PFSK-1 (cell line): ENCODE results near the gene ATRNL1.

Source experiments
- FOXP2 ChIP-seq: optimal IDR thresholded peaks from 2 replicates; pipeline ENCODE3; 2011; ENCODE audit warnings: borderline replicate concordance, control low read depth, inconsistent platforms; ENCODE audit not compliant: insufficient read depth; ENCODE audit errors: extremely low read length, extremely low read depth
- POLR2AphosphoS5 ChIP-seq: IDR thresholded peaks from 2 replicates; pipeline ENCODE4 v1.6.1; 2012; ENCODE audit warnings: low read depth, mild to moderate bottlenecking, control low read depth, low read length, moderate library complexity
- SIN3A ChIP-seq: IDR thresholded peaks from 2 replicates; pipeline ENCODE4 v1.6.1; 2012; ENCODE audit warnings: mild to moderate bottlenecking, low read length, moderate library complexity, borderline replicate concordance; ENCODE audit not compliant: insufficient read depth
- TAF1 ChIP-seq: IDR thresholded peaks from 2 replicates; pipeline ENCODE4 v1.6.1; 2012; ENCODE audit warnings: low read length, control low read depth, borderline replicate concordance; ENCODE audit not compliant: insufficient read depth
- TF ChIP-seq, protein P1 (sequence below), 2 experiments: IDR thresholded peaks; 2 replicates each; pipeline versions ENCODE4 v1.6.1 to v1.8.0; 2011 to 2012; ENCODE audit warnings: low read depth in 2 of 2, low read length in 2 of 2, control low read depth in 1 of 2, inconsistent platforms in 1 of 2, mild to moderate bottlenecking in 1 of 2, moderate library complexity in 1 of 2; ENCODE audit not compliant: insufficient read depth in 1 of 2

ATRNL1 gene

DNA sequence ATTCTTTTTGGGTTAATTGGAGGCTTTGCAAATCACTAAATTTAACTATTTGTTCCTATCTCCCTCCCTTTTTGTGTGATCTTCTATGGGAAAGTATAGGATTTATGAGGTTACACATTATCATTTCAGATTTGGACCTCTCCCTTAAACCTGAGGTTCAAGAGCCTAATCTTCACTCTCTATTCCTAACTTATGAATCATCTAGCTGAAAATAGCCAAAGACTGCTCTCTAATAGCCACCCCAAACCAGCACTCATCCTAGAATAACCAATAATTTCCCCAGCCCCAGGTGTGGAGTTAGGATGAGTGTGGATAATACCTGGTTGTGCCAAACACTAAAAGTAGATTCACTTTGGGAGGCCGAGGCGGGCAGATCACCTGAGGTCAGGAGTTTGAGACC, 680.7 kb downstream of the ATRNL1 start:
- TF ChIP-seq POLR2AphosphoS5 (no peak), FOXP2 (no peak), TAF1 (no peak), SIN3A (no peak)
- TF ChIP-seq, protein P1, sequence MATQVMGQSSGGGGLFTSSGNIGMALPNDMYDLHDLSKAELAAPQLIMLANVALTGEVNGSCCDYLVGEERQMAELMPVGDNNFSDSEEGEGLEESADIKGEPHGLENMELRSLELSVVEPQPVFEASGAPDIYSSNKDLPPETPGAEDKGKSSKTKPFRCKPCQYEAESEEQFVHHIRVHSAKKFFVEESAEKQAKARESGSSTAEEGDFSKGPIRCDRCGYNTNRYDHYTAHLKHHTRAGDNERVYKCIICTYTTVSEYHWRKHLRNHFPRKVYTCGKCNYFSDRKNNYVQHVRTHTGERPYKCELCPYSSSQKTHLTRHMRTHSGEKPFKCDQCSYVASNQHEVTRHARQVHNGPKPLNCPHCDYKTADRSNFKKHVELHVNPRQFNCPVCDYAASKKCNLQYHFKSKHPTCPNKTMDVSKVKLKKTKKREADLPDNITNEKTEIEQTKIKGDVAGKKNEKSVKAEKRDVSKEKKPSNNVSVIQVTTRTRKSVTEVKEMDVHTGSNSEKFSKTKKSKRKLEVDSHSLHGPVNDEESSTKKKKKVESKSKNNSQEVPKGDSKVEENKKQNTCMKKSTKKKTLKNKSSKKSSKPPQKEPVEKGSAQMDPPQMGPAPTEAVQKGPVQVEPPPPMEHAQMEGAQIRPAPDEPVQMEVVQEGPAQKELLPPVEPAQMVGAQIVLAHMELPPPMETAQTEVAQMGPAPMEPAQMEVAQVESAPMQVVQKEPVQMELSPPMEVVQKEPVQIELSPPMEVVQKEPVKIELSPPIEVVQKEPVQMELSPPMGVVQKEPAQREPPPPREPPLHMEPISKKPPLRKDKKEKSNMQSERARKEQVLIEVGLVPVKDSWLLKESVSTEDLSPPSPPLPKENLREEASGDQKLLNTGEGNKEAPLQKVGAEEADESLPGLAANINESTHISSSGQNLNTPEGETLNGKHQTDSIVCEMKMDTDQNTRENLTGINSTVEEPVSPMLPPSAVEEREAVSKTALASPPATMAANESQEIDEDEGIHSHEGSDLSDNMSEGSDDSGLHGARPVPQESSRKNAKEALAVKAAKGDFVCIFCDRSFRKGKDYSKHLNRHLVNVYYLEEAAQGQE (IDR thresholded peaks at IDR 0.05; ENCODE audit: insufficient read depth in 1 of 2, low read depth in 2 of 2, low read length in 2 of 2): no peak

DNA sequence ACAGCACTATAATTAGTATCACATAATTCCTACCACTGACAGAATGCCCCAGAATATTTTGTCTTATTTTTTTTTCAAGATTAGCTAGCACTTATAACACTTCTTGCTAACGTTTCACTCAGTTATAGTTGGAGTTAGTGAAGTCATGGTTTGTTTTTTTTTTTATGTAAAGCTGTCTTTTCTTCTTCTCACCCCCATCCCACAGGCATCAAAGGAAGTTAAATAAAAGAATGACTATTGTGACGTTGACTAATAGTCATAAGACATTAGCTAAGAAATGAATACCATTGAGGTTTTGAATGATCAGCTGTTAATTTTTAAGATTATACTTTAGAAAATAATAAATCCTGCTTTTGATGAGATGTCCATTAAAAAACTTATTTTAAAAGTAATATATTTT, 681.6 kb downstream of the ATRNL1 start:
- TF ChIP-seq TAF1: no peak
- no peak for TF ChIP-seq POLR2AphosphoS5
- TF ChIP-seq, protein P1 (IDR thresholded peaks at IDR 0.05; ENCODE audit: insufficient read depth in 1 of 2, low read depth in 2 of 2, low read length in 2 of 2): no peak
- no peak for TF ChIP-seq SIN3A
- TF ChIP-seq FOXP2: no peak

DNA sequence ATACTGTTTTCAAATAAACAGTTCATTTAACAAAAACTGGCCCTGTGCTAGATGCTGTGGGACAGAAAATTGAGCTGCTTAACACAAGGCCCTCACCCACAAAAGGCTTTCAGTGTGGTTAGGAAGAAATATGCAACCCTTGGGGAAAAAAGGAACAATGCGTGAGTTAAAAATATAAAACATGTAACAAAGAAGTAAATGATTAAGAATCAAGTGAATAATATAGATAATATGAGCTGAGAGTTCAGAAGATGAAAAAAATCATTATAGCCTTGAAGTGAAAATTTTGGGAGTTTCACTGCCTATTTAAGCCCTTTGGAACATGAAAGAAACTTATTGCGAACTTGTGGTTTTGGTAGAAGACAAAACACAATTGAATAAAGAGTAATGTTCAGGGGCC, 684.5 kb downstream of the ATRNL1 start:
- TF ChIP-seq FOXP2 (no peak), SIN3A (no peak), TAF1 (no peak), POLR2AphosphoS5 (no peak)
- TF ChIP-seq, protein P1 (IDR thresholded peaks at IDR 0.05; ENCODE audit: insufficient read depth in 1 of 2, low read depth in 2 of 2, low read length in 2 of 2): no peak

DNA sequence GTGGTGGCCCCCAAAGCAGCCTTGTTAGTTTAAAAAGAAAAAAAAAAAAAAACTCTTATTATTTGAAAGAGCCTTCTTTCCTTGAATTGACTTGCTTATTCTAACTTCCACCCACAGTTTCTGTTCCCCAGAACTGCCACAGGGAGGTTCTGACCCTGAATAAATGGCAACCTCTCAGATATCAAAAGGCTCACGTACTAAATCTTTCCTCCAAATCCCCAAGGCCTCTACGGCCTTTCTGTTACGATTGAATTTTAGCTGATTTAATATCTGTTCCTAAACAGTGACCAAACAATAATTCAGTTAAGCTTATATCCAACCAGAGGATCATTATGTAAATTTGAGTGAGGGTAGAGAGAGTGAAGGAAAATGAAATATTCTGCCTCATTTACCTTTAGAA, 697.1 kb downstream of the ATRNL1 start:
- TF ChIP-seq, protein P1 (IDR thresholded peaks at IDR 0.05; ENCODE audit: insufficient read depth in 1 of 2, low read depth in 2 of 2, low read length in 2 of 2): no peak
- TF ChIP-seq FOXP2 (no peak), SIN3A (no peak), TAF1 (no peak), POLR2AphosphoS5 (no peak)

DNA sequence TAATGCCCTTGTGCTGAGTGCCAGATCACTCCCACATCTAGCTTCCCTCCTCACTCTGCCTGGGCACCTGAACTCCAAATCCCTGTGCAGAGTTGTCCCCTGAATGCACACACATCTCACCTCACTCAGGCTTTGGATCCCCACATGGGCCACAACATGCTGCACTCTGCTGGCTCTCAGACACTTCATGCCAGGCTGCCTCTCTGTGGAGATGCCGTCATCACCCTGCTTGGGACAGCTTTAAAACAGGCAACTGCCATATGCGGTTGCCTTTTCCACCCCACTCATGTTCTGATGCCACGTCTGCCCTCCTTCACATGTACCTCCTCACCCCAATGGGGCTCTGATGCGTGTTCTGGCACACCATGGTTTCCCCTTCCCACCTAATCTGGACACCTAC, 702.8 kb downstream of the ATRNL1 start:
- TF ChIP-seq, protein P1 (IDR thresholded peaks at IDR 0.05; ENCODE audit: insufficient read depth in 1 of 2, low read depth in 2 of 2, low read length in 2 of 2): no peak
- TF ChIP-seq TAF1: no peak
- no peak for TF ChIP-seq POLR2AphosphoS5
- no peak for TF ChIP-seq FOXP2
- TF ChIP-seq SIN3A: no peak
